Stimulated activated CD8-positive, alpha-beta memory T cell treated with anti-CD3 and anti-CD28 coated beads, Interleukin-15, amount 100 ng/mL, for 48 hours (primary cell): ENCODE measurements around the gene PLAC8L1.

Experiments
- DNase-seq, 2 donors: peaks; one replicate each; pipeline ENCODE4 v3.0.0-alpha.2; 2020; ENCODE audit warnings: low read depth in 2 of 2

The PLAC8L1 gene

DNA sequence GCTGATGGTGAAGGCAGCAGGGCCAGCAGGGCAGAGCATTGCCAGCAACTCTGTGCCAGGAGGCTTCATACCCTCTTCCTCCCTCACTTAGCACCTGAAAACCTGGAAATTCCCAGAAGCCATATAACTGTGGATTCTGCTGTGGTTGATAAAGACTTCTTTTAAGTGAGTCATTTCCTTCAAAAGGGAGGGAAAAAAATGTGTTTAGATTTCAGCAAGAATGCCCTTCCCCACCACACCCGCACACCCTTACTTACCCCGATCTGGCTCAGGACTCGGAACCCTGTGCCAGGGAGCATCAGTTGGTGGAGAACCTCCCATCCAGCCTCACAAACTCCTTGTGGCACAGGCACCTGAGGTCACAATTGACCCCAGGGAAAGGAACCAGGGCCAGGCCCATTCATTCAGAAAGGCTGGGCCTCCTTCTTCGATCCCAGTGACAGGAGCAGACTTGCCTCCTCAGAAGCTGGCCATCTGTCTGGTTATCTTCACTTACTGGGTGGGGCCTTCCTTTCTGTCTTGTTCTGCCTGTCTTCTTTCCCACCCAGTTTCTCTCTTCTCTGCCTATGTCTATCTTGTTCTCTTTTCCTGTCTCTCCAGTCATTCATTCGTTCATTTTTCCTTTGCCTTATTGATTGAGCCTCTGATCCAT lies 62.6 kb downstream of the PLAC8L1 start:
- no peak for DNase-seq

GRCh38 chr5:146041180-146041789 lies 64.1 kb downstream of the PLAC8L1 start:
- DNase-seq = no peak

DNA sequence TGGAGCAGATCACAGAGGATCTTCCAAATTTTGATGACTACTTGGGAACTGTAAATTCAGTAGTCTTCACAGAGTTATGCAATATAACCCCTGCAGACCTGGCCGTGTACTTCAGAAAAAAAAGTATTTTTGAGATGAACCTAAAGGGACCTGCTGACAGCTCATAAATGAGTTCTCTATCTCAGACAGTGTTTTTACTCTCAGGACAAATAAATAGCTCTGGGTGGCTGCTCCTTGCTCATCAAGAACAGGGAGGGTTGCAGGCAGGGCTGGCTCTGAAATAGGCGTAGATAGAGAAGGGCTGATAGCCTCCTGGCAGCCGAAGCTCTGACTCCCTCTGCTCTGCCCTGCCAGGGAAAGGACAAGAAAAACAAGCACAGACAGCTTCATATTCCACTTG lies 64.8 kb downstream of the PLAC8L1 start:
- DNase-seq = no peak

- no peak for DNase-seq
These were observed 66.0 kb downstream of the PLAC8L1 start for GRCh38 chr5:146039420-146039819.

DNA sequence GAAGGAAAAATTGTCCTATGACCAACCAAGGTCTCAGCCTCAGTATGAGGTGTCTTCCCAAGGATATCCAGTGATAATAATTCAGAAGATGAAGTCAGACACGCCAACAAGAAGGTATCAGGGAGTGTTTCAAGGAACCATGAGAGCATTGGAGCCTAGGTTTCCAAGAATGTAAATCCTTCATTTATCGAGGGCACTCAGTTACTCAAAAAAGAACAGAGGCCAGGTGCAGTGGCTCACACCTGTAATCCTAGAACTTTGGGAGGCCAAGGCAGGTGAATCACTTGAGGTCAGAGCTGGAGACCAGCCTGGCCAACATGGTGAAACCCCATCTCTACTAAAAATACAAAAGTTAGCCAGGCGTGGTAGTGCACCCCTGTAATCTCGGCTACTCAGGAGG lies 70.8 kb downstream of the PLAC8L1 start:
- DNase-seq = no peak
